Neural cell (in vitro differentiated cells): ENCODE data around the gene BANP.

Source experiments
- EP300 ChIP-seq: fragments of 450-650 bp; conservative IDR thresholded peaks from 2 replicates; pipeline ENCODE4 v1.6.1; 2014; ENCODE audit warnings: antibody characterized with exemption, mild to moderate bottlenecking, moderate library complexity; ENCODE audit not compliant: poor library complexity, severe bottlenecking
- EZH2 ChIP-seq: fragments of 200-600, 300-800 bp; shearing (Covaris generic), sonication (generic); IDR thresholded peaks from 2 replicates; pipeline ENCODE4 v1.6.1; 2014; ENCODE audit warnings: antibody characterized with exemption, low read length, borderline replicate concordance, mild to moderate bottlenecking; ENCODE audit not compliant: insufficient read depth, poor library complexity, severe bottlenecking
- POLR2AphosphoS5 ChIP-seq: IDR thresholded peaks from 2 replicates; pipeline ENCODE4 v1.6.1; 2012
- RAD21 ChIP-seq: fragments of 450-650 bp; conservative IDR thresholded peaks from 2 replicates; pipeline ENCODE4 v1.6.1; 2014; ENCODE audit warnings: antibody characterized with exemption, mild to moderate bottlenecking, moderate library complexity
- SMC3 ChIP-seq: fragments of 450-650 bp; conservative IDR thresholded peaks from 2 replicates; pipeline ENCODE4 v1.6.1; 2014; ENCODE audit warnings: antibody characterized with exemption, mild to moderate bottlenecking, moderate library complexity; ENCODE audit not compliant: poor library complexity
- TAF1 ChIP-seq: IDR thresholded peaks from 2 replicates; pipeline ENCODE4 v1.6.1; 2012; ENCODE audit warnings: low read depth
- TF ChIP-seq, protein P1 (sequence below): fragments of 450-650 bp; IDR thresholded peaks from 2 replicates; pipeline ENCODE4 v1.5.1; 2014; ENCODE audit warnings: antibody characterized with exemption, mild to moderate bottlenecking, moderate library complexity; ENCODE audit not compliant: poor library complexity, severe bottlenecking

DNA sequence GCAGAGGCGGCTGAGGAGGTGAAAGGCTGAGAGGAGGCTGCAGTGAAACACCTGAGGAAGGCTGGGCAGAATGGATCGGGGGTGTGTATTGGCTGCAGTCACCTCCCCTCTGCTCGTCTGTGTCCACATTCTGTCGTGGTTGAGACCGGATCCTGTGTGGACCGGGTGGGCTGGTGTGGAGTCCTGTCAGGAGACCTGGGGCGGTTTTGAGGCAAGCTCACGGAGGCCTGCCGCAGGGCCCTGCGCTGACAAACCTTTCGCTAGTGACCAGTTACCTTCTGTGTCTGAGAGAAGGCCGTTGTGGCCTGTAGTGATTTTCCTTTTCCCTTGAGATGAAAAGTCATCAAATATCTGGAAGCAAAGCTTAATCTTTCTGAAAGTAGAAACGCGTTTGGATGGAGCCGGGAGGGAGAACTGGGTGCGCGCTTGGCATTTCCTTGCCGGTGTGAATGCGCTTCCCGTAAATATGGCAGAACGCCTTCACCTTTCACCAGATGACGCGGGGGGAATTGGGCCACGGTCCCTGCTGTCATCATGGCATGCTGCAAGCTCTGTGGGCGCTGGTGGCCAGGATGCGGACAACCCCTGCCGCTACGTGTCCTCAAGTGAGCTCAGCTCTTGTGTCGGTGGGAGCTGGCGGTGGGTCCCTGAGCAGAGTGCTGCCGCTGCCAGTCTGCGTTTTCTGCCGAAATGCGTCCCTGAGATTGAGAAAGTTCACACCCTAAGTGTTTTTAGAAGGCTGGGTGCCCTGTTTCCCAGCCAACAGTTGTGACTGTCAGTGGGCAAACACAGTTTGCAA is 6.3 kb downstream of the BANP start:
- TF ChIP-seq, protein P1, sequence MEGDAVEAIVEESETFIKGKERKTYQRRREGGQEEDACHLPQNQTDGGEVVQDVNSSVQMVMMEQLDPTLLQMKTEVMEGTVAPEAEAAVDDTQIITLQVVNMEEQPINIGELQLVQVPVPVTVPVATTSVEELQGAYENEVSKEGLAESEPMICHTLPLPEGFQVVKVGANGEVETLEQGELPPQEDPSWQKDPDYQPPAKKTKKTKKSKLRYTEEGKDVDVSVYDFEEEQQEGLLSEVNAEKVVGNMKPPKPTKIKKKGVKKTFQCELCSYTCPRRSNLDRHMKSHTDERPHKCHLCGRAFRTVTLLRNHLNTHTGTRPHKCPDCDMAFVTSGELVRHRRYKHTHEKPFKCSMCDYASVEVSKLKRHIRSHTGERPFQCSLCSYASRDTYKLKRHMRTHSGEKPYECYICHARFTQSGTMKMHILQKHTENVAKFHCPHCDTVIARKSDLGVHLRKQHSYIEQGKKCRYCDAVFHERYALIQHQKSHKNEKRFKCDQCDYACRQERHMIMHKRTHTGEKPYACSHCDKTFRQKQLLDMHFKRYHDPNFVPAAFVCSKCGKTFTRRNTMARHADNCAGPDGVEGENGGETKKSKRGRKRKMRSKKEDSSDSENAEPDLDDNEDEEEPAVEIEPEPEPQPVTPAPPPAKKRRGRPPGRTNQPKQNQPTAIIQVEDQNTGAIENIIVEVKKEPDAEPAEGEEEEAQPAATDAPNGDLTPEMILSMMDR = no peak
- TF ChIP-seq EZH2 = no peak
- TF ChIP-seq TAF1 = no peak
- TF ChIP-seq SMC3 = no peak
- no peak for TF ChIP-seq EP300
- no peak for TF ChIP-seq POLR2AphosphoS5
- TF ChIP-seq RAD21 = no peak
